GM12878 (cell line): ENCODE results near the gene ATP2B1. TPM values are rescaled to one million over a fixed set of nuclear protein-coding genes. Genes with fewer than 3 reads are reported as not detected.
A peak's percentile ranks its signal among the peaks of the same experiment; 100 is the strongest.

Source experiments
- BCL3 ChIP-seq: IDR thresholded peaks from 2 replicates; pipeline ENCODE4 v1.6.1; 2011; ENCODE audit warnings: borderline replicate concordance, low read depth, mild to moderate bottlenecking, moderate library complexity, low read length; ENCODE audit not compliant: insufficient read depth, poor library complexity, severe bottlenecking
- BHLHE40 ChIP-seq, 2 experiments: fragments of 450-650 bp in 1 of 2; IDR thresholded peaks; 2 replicates each; pipeline ENCODE4 v1.6.1; 2011 to 2017; ENCODE audit warnings: low read depth in 2 of 2, borderline replicate concordance in 1 of 2, improper control_type of control experiment in 1 of 2, low read length in 1 of 2, mild to moderate bottlenecking in 1 of 2
- CBX5 ChIP-seq: sonication (generic); IDR thresholded peaks from 2 replicates; pipeline ENCODE4 v1.6.1; 2016; ENCODE audit warnings: low read depth, moderate library complexity, mild to moderate bottlenecking, inconsistent platforms
- CREB1 ChIP-seq: IDR thresholded peaks from 2 replicates; pipeline ENCODE4 v1.6.1; 2012; ENCODE audit warnings: low read depth, mild to moderate bottlenecking, inconsistent platforms
- EED ChIP-seq: sonication (generic); IDR thresholded peaks from 2 replicates; pipeline ENCODE4 v1.6.1; 2016; ENCODE audit warnings: antibody characterized with exemption, low read depth
- FOXM1 ChIP-seq: IDR thresholded peaks from 2 replicates; pipeline ENCODE4 v1.6.1; 2012; ENCODE audit warnings: low read depth, mild to moderate bottlenecking, inconsistent platforms, low read length, moderate library complexity
- MEF2A ChIP-seq: IDR thresholded peaks from 2 replicates; pipeline ENCODE4 v1.6.1; 2011; ENCODE audit warnings: low read depth, mild to moderate bottlenecking, low read length, moderate library complexity; ENCODE audit not compliant: insufficient read depth
- NRF1 ChIP-seq: conservative IDR thresholded peaks from 2 replicates; pipeline ENCODE4 v1.6.1; 2011; ENCODE audit warnings: mild to moderate bottlenecking, low read depth, low read length, improper control_type of control experiment
- PAX5 ChIP-seq: IDR thresholded peaks from 2 replicates; pipeline ENCODE4 v1.6.1; 2011; ENCODE audit warnings: low read depth, low read length, borderline replicate concordance
- RB1 ChIP-seq: fragments of 450-650 bp; formaldehyde crosslinking; IDR thresholded peaks from 2 replicates; pipeline ENCODE4 v1.6.1; 2017; ENCODE audit warnings: mild to moderate bottlenecking, borderline replicate concordance
- SIN3A ChIP-seq: IDR thresholded peaks from 2 replicates; pipeline ENCODE4 v1.6.1; 2012; ENCODE audit warnings: low read depth, low read length, improper control_type of control experiment
- SMAD1 ChIP-seq: fragments of 450-650 bp; IDR thresholded peaks from 2 replicates; pipeline ENCODE4 v1.6.1; 2018; ENCODE audit warnings: mild to moderate bottlenecking, low read depth; ENCODE audit not compliant: partially characterized antibody
- SMAD5 ChIP-seq: IDR thresholded peaks from 2 replicates; pipeline ENCODE4 v1.6.1; 2016; ENCODE audit warnings: antibody characterized with exemption, low read depth
- SMC3 ChIP-seq: IDR thresholded peaks from 2 replicates; pipeline ENCODE4 v1.6.1; 2011; ENCODE audit warnings: low read length, improper control_type of control experiment, borderline replicate concordance
- TCF7 ChIP-seq: IDR thresholded peaks from 2 replicates; pipeline ENCODE4 v1.6.1; 2014; ENCODE audit warnings: antibody characterized with exemption, borderline replicate concordance
- ZBTB11 ChIP-seq: fragments of 450-650 bp; formaldehyde crosslinking; IDR thresholded peaks from 2 replicates; pipeline ENCODE4 v1.5.0; 2022; ENCODE audit warnings: mild to moderate bottlenecking, missing genetic modification characterization
- ZBTB40 ChIP-seq: fragments of 450-650 bp; IDR thresholded peaks from 2 replicates; pipeline ENCODE4 v1.6.1; 2016; ENCODE audit warnings: mild to moderate bottlenecking, moderate library complexity, borderline replicate concordance
- ZNF622 ChIP-seq: fragments of 450-650 bp; IDR thresholded peaks from 2 replicates; pipeline ENCODE4 v1.6.1; 2017; ENCODE audit warnings: mild to moderate bottlenecking, inconsistent platforms
- polyA plus RNA-seq, 11 experiments: library from polyadenylated mRNA; depleted of rRNA in 4 of 11; unstranded in 6 of 11; stranded (reverse) in 5 of 11; fragments of >200 nt; fragmentation: Nextera tagmentation in 4 of 11; fragmentation: Illumina TruSeq in 1 of 11; extraction: Ambion mirVana in 4 of 11; extraction: Trizol in 1 of 11; gene quantifications; 1 replicate in 1 of 11; 2 replicates in 10 of 11; pipeline versions ENCODE4 v1.2.1 to v1.2.3, GENCODE V29; 2011 to 2016; ENCODE audit warnings: inconsistent platforms in 2 of 11, missing spikeins in 2 of 11, low read depth in 1 of 11
- total RNA-seq, 4 experiments: library from RNA; depleted of rRNA in 3 of 4; stranded (reverse); fragments of >200 nt in 3 of 4; fragmentation: Illumina TruSeq in 1 of 4; extraction: Trizol in 1 of 4; gene quantifications; 2 replicates each; pipeline versions ENCODE4 v1.2.1 to v1.2.3, GENCODE V29; 2013 to 2021
- TF ChIP-seq, protein P1 (sequence below), 3 experiments: IDR thresholded peaks in 2 of 3; conservative IDR thresholded peaks in 1 of 3; 2 replicates each; pipeline ENCODE4 v1.5.1; 2011; ENCODE audit warnings: low read depth in 3 of 3, low read length in 3 of 3, mild to moderate bottlenecking in 3 of 3, control low read depth in 2 of 3, moderate library complexity in 2 of 3, inconsistent platforms in 1 of 3, mixed read lengths in 1 of 3; ENCODE audit not compliant: control insufficient read depth in 2 of 3, insufficient read depth in 1 of 3; ENCODE audit errors: extremely low read depth in 1 of 3

The ATP2B1 gene
- total and polyA plus RNA-seq, 10 of the 15 experiments (the other 5 are each of a cell fraction or from before 2014, with no cell fraction given): 15.9 to 67.8 (median 48.5) TPM

DNA sequence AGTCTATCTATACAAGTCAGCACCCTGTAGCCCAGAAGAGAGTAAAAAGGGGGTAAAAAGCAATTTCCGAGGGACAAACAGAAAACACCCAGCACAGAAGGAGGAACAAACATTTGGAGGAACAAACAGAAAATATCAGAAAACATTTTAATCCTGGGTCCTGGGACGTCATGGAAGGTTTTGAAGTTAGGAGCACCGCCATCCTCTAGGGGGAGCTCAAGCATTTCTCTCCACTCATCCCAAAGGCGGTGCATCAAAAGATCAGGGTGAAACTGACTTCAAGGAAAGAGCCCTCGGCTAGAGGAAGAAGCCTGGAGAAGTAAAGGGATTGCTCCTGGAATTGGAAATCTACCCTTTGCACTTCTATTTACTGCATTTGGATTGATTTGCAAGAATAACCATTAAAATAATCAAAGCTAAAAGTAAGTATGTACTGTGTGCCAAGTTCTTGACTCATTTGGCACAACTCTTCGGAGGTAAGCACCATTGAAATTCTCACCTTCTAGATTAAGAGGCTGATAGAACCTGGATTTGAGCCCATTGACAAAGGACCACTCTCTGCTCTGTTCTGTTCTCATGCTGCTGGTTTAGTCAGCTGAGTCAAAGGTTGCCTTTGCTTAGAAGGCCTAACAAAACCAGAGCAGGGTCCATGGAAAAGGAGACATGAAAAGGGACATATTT lies 165.6 kb downstream of the ATP2B1 start (continued):
- TF ChIP-seq BCL3 (no peak), CREB1 (no peak), SIN3A (no peak), SMC3 (peak; percentile 95), ZBTB11 (no peak), ZNF622 (no peak), FOXM1 (no peak), SMAD5 (no peak), CBX5 (no peak), BHLHE40 (IDR thresholded peaks at IDR 0.05; ENCODE audit: borderline replicate concordance in 1 of 2, low read depth in 2 of 2, low read length in 1 of 2) (no peak), SMAD1 (no peak), ZBTB40 (no peak), NRF1 (no peak), RB1 (0 out of 2 replicates have a peak, but pooled peaks have one; percentile 30), MEF2A (no peak), PAX5 (no peak), TCF7 (peak; percentile 93), EED (peak; percentile 19; the same call in 1 of the 2 replicates)
- TF ChIP-seq, protein P1, sequence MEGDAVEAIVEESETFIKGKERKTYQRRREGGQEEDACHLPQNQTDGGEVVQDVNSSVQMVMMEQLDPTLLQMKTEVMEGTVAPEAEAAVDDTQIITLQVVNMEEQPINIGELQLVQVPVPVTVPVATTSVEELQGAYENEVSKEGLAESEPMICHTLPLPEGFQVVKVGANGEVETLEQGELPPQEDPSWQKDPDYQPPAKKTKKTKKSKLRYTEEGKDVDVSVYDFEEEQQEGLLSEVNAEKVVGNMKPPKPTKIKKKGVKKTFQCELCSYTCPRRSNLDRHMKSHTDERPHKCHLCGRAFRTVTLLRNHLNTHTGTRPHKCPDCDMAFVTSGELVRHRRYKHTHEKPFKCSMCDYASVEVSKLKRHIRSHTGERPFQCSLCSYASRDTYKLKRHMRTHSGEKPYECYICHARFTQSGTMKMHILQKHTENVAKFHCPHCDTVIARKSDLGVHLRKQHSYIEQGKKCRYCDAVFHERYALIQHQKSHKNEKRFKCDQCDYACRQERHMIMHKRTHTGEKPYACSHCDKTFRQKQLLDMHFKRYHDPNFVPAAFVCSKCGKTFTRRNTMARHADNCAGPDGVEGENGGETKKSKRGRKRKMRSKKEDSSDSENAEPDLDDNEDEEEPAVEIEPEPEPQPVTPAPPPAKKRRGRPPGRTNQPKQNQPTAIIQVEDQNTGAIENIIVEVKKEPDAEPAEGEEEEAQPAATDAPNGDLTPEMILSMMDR (IDR thresholded peaks at IDR 0.05 in 2 of 3, conservative IDR thresholded peaks at IDR 0.05 in 1 of 3; ENCODE audit: control insufficient read depth in 2 of 3, extremely low read depth in 1 of 3, insufficient read depth in 1 of 3, low read depth in 3 of 3, low read length in 3 of 3): peak; percentile 86 to 91 (median 89)
